Stimulated activated memory B cell treated with anti-CD40 and anti-IgM and Interleukin-4, amounts not matched to agents 10 μg/mL and 1 μg/mL and 100 μg/mL, for 72 hours (primary cell): Measurements from ENCODE around the gene SMCO1.
"Not testable (repeated sequence)": the region's sequence is repeated elsewhere in the genome, so short reads cannot be mapped to it uniquely, and the experiment has no call there.

ENCODE experiments used
- ATAC-seq: fragments of 150-1000 bp; cut with Tn5 transposase; 2 replicates; pipeline ENCODE4 v1.10.0; 2021
- H3K27ac Mint-ChIP-seq: one replicate; pipeline ENCODE4 v1.8.0; 2022; ENCODE audit warnings: mild to moderate bottlenecking, mixed read lengths
- H3K27me3 Mint-ChIP-seq: one replicate; pipeline ENCODE4 v1.8.0; 2022; ENCODE audit warnings: mixed read lengths
- H3K36me3 Mint-ChIP-seq: one replicate; pipeline ENCODE4 v1.8.0; 2022; ENCODE audit warnings: mixed read lengths
- H3K4me1 Mint-ChIP-seq: one replicate; pipeline ENCODE4 v1.8.0; 2022; ENCODE audit warnings: mixed read lengths
- H3K4me3 Mint-ChIP-seq: one replicate; pipeline ENCODE4 v1.8.0; 2022; ENCODE audit warnings: mild to moderate bottlenecking, moderate library complexity, mixed read lengths
- H3K9me3 Mint-ChIP-seq: one replicate; pipeline ENCODE4 v1.8.0; 2022; ENCODE audit warnings: mixed read lengths

The SMCO1 gene

DNA sequence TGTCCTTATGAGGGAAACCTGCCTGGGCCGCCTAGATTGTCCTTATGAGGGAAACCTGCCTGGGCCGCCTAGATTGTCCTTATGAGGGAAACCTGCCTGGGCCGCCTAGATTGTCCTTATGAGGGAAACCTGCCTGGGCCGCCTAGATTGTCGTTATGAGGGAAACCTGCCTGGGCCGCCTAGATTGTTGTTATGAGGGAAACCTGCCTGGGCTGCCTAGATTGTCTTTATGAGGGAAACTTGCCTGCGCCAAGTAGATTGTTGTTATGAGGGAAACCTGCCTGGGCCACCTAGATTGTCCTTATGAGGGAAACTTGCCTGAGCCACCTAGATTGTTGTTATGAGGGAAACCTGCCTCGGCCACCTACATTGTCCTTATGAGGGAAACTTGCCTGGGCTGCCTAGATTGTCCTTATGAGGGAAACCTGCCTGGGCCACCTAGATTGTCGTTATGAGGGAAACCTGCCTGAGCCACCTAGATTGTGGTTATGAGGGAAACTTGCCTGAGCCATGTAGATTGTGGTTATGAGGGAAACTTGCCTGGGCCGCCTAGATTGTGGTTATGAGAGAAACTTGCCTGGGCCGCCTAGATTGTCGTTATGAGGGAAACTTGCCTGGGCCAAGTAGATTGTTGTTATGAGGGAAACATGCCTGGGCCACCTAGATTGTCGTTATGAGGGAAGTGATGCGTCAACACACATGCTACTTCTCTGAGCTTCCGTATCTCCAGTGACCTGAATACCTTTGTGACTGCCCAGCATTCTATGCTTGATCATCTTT, 3.3 kb downstream of the SMCO1 start:
- Mint-ChIP-seq H3K9me3 (peaks cover 21% of the 10 kb centered on the region), H3K27me3 (peaks cover 22% of the 10 kb centered on the region), H3K36me3 (peaks cover 16% of the 10 kb centered on the region)
- not testable (repeated sequence) for H3K27ac Mint-ChIP-seq, ATAC-seq, H3K4me3 Mint-ChIP-seq, H3K4me1 Mint-ChIP-seq

GRCh38 chr3:196511108-196511507, 4.0 kb downstream of the SMCO1 start:
- H3K27ac Mint-ChIP-seq = not testable (repeated sequence)
- H3K27me3 Mint-ChIP-seq = peaks cover 21% of the 10 kb centered on the region

DNA sequence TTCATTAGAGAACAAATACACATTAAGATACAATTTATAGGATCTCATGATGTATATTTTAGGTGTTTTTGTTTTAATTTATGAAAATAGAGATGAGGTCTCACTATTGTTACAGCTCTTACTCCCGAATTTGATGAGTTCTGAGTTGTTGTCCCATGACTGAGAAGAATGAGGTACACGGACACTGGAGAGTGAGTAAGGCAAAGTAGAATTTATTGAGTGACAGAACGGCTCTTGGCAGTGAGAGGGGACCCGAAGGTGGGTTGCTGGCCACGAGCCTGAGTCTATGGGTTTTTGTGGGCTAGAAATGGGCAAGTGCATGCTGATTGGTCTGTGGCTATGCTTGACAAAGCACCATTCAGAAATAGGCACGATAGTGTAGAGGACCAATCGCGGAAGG, 8.5 kb downstream of the SMCO1 start:
- ATAC-seq = no peak
- H3K27ac Mint-ChIP-seq = no peak overlapping the region
- H3K4me1 Mint-ChIP-seq = peaks cover 7% of the 10 kb centered on the region
- H3K9me3 Mint-ChIP-seq = peaks cover 6% of the 10 kb centered on the region
- H3K36me3 Mint-ChIP-seq = peaks cover 4% of the 10 kb centered on the region
- peaks cover under 1% of the 10 kb centered on the region for H3K27me3 Mint-ChIP-seq
- no peak overlapping the region for H3K4me3 Mint-ChIP-seq

More at GRCh38 chr3:196511108-196511507, 4.0 kb downstream of the SMCO1 start:
- Mint-ChIP-seq H3K36me3 (peaks cover 19% of the 10 kb centered on the region), H3K9me3 (peaks cover 20% of the 10 kb centered on the region)
- not testable (repeated sequence) for H3K4me3 Mint-ChIP-seq, H3K4me1 Mint-ChIP-seq, ATAC-seq

GRCh38 chr3:196504556-196504955, 10.6 kb downstream of the SMCO1 start:
- no peak for ATAC-seq
- peaks cover 6% of the 10 kb centered on the region for H3K9me3 Mint-ChIP-seq
- peaks cover 28% of the 10 kb centered on the region for H3K4me1 Mint-ChIP-seq
- H3K36me3 Mint-ChIP-seq = peaks cover 18% of the 10 kb centered on the region
- H3K4me3 Mint-ChIP-seq = no peak overlapping the region
- no peaks in the 10 kb centered on the region for H3K27me3 Mint-ChIP-seq
- H3K27ac Mint-ChIP-seq = no peak overlapping the region

DNA sequence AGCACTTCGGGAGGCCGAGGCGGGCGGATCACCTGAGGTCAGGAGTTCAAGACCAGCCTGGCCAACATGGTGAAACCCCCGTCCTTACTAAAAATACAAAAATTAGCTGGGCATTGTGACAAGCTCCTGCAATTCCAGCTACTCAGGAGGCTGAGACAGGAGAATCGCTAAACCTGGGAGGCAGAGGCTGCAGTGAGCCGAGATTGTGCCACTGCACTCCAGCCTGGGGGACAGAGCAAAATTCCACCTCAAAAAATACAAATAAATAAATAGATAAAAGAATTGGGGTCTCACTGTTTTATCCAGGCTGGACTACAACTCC, 11.1 kb downstream of the SMCO1 start:
- not testable (repeated sequence) for ATAC-seq, H3K9me3 Mint-ChIP-seq, H3K27me3 Mint-ChIP-seq
- peak overlapping the region; percentile 96 for H3K4me3 Mint-ChIP-seq
- peaks cover 23% of the 10 kb centered on the region for H3K36me3 Mint-ChIP-seq
- peak overlapping the region; percentile 96 for H3K27ac Mint-ChIP-seq
- peaks cover 33% of the 10 kb centered on the region for H3K4me1 Mint-ChIP-seq

GRCh38 chr3:196503196-196504076, 11.7 kb downstream of the SMCO1 start, which contains the start of gene RNF168:
TSS of gene RNF168 (minus strand) at chr3:196503768. CDS start at chr3:196503173, 595 bp downstream.
- peaks cover 6% of the 10 kb centered on the region for H3K9me3 Mint-ChIP-seq

DNA sequence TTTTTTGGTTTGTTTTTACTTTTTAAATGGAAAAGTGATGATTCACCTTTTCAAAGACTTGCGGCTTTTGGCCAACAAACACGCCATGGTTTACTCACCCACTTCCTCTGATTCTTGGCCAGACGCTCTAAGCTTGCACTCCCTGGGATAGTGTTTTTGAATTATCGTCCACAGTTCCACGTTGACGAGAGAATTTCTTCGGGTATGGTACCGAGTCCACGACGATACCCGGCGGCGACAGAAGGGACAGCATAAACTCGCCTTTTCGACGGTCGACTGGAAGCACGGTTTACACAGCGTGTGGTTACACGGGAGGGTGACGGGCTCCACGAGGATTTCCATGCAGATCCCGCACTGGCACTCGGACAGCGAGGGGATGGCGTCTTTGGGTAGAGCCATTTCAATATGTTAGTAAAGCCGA, 12.4 kb downstream of the SMCO1 start:
- Mint-ChIP-seq H3K4me3 (peak overlapping the region; percentile 96), H3K9me3 (peaks cover 6% of the 10 kb centered on the region), H3K4me1 (peaks cover 37% of the 10 kb centered on the region), H3K27ac (peak overlapping the region; percentile 96), H3K36me3 (peaks cover 32% of the 10 kb centered on the region), H3K27me3 (no peaks in the 10 kb centered on the region)
- ATAC-seq = peak; percentile 47

More at GRCh38 chr3:196503196-196504076, 11.7 kb downstream of the SMCO1 start, which contains the start of gene RNF168:
- ATAC-seq = peak; percentile 94
- Mint-ChIP-seq H3K27ac (peak within 1 kb of the TSS; percentile 96), H3K4me3 (peak within 1 kb of the TSS; percentile 96), H3K27me3 (no peaks in the 10 kb centered on the region), H3K36me3 (peaks cover 29% of the 10 kb centered on the region), H3K4me1 (peaks cover 37% of the 10 kb centered on the region)

DNA sequence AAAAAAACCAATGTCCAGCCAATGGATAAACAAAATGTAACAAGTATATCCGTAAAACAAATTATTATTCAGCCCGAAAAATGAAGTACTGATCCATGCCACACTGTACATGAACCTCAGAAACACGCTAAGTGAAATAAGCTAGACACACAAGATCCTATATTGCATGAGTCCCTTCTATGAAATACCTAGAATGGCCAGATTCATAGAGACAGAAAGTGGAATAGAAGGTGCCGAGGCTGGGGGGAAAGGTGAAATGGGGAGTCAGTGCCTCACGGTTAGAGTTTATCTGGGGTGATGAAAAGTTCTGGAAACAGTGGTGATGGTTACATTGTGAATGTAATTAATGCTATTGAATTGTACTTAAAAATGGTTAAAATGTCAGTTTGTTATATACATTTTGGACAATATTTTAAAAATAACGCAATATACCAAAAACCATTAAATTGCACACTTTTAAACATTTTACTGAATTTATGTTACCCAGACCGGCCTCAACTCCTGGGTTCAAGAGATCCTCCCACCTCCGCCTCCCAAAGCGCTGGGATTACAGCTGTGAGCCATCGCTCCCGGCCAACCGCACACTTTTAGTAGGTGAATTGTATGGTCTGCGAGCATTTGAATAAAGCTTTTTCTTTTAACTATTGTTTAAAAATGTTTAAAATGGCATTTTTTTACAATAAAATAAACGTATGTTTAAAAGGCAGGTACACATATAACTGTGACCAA, 13.7 kb downstream of the SMCO1 start:
- no peaks in the 10 kb centered on the region for H3K9me3 Mint-ChIP-seq
- peak overlapping the region; percentile 96 for H3K27ac Mint-ChIP-seq
- peak overlapping the region; percentile 96 for H3K4me3 Mint-ChIP-seq
- no peaks in the 10 kb centered on the region for H3K27me3 Mint-ChIP-seq
- peaks cover 32% of the 10 kb centered on the region for H3K36me3 Mint-ChIP-seq
- no peak for ATAC-seq
- peaks cover 39% of the 10 kb centered on the region for H3K4me1 Mint-ChIP-seq

- Mint-ChIP-seq H3K36me3 (peaks cover 43% of the 10 kb centered on the region), H3K27ac (peak overlapping the region; percentile 96), H3K9me3 (no peaks in the 10 kb centered on the region), H3K27me3 (no peaks in the 10 kb centered on the region), H3K4me1 (peaks cover 42% of the 10 kb centered on the region), H3K4me3 (peak overlapping the region; percentile 96)
- no peak for ATAC-seq
These were observed 15.2 kb downstream of the SMCO1 start for GRCh38 chr3:196499807-196500524.

- H3K9me3 Mint-ChIP-seq = no peaks in the 10 kb centered on the region
- peaks cover 49% of the 10 kb centered on the region for H3K36me3 Mint-ChIP-seq
- H3K27ac Mint-ChIP-seq = no peak overlapping the region
- no peaks in the 10 kb centered on the region for H3K27me3 Mint-ChIP-seq
- no peak for ATAC-seq
- H3K4me1 Mint-ChIP-seq = peaks cover 39% of the 10 kb centered on the region
- H3K4me3 Mint-ChIP-seq = peak overlapping the region; percentile 96
These were observed 16.1 kb downstream of the SMCO1 start for GRCh38 chr3:196499061-196499460.

DNA sequence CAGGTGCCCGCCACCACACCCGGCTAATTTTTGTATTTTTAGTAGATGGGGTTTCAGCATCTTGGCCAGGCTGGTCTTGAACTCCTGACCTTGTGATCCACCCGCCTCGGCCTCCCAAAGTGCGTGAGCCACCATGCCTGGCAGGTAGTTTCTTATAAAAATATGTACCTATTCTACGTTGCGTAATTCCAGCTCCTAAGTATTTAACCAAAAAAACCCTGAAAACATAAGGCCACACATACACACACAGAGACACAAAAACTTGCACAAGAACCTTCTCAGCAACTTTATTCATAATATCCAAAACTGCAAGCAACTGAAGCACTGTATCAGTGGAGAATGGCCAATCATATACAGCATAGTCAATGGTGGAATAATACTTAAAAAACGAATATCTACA, 16.8 kb downstream of the SMCO1 start:
- no peaks in the 10 kb centered on the region for H3K9me3 Mint-ChIP-seq
- peaks cover 49% of the 10 kb centered on the region for H3K36me3 Mint-ChIP-seq
- H3K27ac Mint-ChIP-seq = no peak overlapping the region
- peaks cover 36% of the 10 kb centered on the region for H3K4me1 Mint-ChIP-seq
- H3K27me3 Mint-ChIP-seq = no peaks in the 10 kb centered on the region
- ATAC-seq = no peak
- H3K4me3 Mint-ChIP-seq = no peak overlapping the region

DNA sequence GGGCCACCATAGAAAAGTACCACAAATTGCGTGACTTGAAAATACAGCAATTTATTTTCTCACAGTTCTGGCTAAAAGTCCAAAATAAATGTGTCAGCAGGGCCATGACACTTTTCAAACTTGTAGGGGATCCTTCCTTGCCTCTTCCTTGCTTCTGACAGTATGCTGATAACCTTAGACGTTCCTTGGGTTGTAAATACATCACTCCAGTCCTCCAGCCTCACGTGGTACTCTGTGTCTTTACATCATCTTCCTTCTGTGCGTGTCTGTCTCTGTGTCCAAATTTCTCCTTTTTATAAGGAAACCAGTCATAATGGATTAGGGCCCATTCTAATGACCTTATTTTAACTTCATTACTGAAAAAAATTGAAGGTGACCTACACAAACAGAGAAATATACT, 19.0 kb downstream of the SMCO1 start:
- ATAC-seq = no peak
- no peaks in the 10 kb centered on the region for H3K27me3 Mint-ChIP-seq
- peaks cover 42% of the 10 kb centered on the region for H3K4me1 Mint-ChIP-seq
- no peak overlapping the region for H3K27ac Mint-ChIP-seq
- peaks cover 51% of the 10 kb centered on the region for H3K36me3 Mint-ChIP-seq
- H3K9me3 Mint-ChIP-seq = no peaks in the 10 kb centered on the region
- H3K4me3 Mint-ChIP-seq = no peak overlapping the region

DNA sequence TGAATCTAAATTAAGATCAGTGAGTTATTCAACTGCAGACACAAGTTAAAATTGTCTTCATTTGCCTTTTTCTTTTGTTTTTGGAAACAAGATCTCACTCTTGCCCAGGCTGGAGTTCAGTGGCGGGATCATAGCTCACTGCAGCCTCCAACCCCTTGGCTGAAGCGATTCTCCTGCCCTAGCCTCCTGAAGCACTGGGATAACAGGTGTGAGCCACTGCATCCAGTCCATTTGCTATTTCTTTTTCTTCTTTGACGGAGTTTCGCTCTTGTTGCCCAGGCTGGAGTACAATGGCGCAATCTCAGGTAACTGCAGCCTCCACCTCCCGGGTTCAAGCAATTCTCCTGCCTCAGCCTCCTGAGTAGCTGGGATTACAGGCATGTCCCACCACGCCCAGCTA, 21.9 kb downstream of the SMCO1 start:
- H3K36me3 Mint-ChIP-seq = peaks cover 29% of the 10 kb centered on the region
- peaks cover 23% of the 10 kb centered on the region for H3K4me1 Mint-ChIP-seq
- no peaks in the 10 kb centered on the region for H3K9me3 Mint-ChIP-seq
- H3K27me3 Mint-ChIP-seq = no peaks in the 10 kb centered on the region
- H3K4me3 Mint-ChIP-seq = no peak overlapping the region
- H3K27ac Mint-ChIP-seq = no peak overlapping the region
- ATAC-seq = no peak

GRCh38 chr3:196492080-196492479, 23.1 kb downstream of the SMCO1 start:
- Mint-ChIP-seq H3K27me3 (no peaks in the 10 kb centered on the region), H3K9me3 (no peaks in the 10 kb centered on the region), H3K36me3 (peaks cover 34% of the 10 kb centered on the region), H3K4me1 (peaks cover 29% of the 10 kb centered on the region), H3K27ac (no peak overlapping the region), H3K4me3 (no peak overlapping the region)
- no peak for ATAC-seq
